8988T (cell line): ENCODE measurements around the gene MVD.
"Not testable (repeated sequence)": the region's sequence is repeated elsewhere in the genome, so short reads cannot be mapped to it uniquely, and the experiment has no call there.

Experiments used
- DNase-seq: peaks from one replicate; pipeline ENCODE4 v3.0.0; 2011

The MVD gene

GRCh38 chr16:88681084-88681680 lies 18.3 kb upstream of the MVD start:
- peak; percentile 91 for DNase-seq

GRCh38 chr16:88680554-88681083 lies 17.7 kb upstream of the MVD start:
- DNase-seq, result no peak

DNA sequence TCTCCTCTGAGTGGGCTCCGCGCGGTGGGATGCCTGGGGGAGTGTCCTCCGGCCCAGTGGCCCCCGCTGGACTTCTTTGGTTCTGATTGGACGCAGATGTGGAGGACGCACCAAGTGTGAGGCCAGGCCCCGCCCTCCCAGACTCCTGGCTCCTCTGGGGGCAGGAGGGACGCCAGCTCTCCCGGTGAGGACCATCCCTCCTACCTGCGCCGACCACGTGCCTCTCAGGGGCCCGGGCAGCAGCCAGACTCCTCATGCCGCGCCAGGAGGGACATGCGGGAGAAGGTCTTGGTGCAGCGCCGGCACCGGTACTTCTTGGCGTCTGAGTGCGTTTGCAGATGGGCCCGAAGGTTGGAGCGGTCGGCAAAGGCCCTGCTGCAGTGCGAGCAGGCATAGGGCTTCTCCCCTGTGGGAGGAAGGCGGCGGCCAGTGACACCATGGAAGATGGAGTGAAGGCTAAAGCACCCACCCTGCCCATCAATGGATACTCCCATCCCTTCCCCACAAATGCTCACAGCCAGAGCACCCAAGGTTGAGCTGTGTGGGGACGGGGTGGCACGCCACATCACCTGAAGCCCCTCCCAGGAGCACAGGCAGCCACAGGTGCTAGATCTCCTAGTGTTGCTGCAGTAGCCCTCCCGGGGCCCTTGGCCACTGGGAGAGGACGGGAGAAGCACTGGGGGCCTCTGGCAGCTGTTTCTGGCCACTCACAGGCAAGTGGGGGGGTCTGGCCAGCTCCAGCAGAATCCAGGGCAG lies 15.5 kb upstream of the MVD start:
- no peak for DNase-seq

DNA sequence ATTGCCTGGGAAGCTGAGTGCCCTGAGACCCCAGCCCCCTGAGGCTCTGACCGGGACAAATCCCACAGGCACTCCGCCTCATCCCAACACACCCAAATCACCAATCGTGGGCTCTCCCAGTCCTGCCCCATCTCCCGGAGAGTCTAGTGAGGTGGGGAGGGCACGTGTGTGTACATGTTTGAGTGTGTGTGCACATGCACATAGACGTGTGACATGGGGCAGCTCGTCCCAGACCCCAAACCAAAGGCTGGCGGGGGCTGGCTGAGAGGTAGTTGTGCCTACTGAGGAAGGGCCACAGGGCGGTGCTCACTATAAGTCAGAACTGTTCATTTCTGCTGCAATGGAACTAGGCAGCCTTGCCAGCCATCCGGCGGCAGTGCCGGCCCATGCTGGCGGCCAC lies 14.8 kb upstream of the MVD start:
- no peak for DNase-seq

DNA sequence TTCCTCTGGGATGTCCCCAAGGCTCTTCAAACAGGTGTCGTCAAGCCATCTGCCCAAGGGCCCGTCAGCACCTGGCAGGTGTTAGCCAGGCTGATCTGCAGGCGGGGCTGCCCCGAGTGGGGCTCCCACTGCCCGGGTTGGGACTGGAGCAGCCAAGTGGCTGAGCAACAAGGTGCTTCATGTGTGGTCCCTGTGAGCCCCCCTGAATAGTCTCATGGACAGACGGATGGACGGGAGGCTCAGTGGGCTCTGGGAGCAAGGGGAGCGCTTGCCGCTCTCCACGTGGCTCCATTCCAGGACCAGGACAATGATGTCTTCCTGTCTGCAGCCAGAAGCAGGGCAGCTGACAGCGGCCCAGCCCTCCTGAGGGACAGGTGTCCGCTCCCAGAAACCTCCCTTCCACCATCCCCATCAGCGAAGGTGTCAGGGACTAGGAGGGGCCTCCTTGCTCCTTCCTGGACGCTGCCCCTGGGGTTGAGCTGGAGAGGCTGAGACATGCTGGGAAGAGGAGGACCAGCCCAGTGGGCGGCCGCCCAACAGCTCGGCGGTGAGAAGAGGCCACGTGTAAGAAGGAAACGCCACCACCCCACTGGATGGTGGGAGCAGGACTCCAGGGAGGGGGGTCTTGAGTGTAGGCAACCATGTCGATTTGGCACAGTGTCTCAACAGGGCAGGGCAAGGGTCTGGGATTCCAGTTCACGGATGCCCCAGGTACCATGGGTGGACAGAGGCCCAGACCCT lies 13.8 kb upstream of the MVD start:
- DNase-seq, result no peak

- DNase-seq, result no peak
Observed at GRCh38 chr16:88673716-88674379, 11.0 kb upstream of the MVD start.

DNA sequence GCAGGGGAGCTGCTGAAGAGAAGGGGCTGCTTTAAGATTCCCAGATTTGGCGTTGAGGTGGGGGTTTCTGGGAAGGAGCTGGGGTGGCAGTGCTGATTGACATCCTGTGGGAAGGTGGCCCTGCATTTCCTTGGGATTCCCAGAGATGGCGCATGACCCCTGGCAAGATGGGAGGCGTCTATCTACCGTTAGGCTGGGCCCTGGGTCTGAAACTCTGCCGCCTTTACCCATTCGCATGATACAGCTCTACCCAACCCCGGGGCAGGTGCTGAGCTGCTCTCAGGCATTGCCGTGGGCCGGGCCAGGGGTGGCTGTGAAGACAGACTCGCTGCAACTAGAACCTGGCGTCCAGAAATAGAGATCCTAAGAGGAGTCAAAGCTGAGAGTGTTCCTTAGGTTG lies 9.9 kb upstream of the MVD start:
- DNase-seq, result no peak

GRCh38 chr16:88671806-88672205 lies 8.9 kb upstream of the MVD start:
- DNase-seq, result no peak

- no peak for DNase-seq
Observed at GRCh38 chr16:88669980-88670379, 7.1 kb upstream of the MVD start.

GRCh38 chr16:88669493-88669892 lies 6.6 kb upstream of the MVD start:
- not testable (repeated sequence) for DNase-seq

DNA sequence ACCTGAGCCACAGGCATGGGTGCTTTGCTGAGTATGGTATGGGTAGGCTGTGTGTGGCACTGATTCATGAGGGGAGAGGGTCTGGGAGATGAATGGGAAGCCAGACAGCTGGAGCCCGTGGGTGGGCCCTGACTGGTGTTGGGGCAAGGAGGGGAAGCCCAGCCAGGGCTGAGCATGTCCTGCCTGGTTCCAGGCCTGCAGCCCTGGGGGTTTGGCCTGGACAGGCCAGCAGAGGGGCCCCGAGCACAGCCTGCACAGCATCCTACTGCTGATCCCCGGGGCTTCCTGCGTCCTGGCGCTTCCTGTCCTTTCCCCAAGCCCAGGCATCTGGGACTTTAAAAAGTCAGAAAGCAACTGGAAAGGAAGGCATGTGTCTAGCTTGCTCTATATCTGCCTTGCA lies 4.6 kb upstream of the MVD start:
- DNase-seq, result no peak

- no peak for DNase-seq
Observed at GRCh38 chr16:88665570-88665969, 2.7 kb upstream of the MVD start.

GRCh38 chr16:88665148-88665547 lies 2.3 kb upstream of the MVD start:
- DNase-seq, result no peak

GRCh38 chr16:88662222-88662842 lies 559 bp downstream of the MVD start:
- no peak for DNase-seq

GRCh38 chr16:88661468-88661867 lies 1.4 kb downstream of the MVD start:
- DNase-seq, result no peak

DNA sequence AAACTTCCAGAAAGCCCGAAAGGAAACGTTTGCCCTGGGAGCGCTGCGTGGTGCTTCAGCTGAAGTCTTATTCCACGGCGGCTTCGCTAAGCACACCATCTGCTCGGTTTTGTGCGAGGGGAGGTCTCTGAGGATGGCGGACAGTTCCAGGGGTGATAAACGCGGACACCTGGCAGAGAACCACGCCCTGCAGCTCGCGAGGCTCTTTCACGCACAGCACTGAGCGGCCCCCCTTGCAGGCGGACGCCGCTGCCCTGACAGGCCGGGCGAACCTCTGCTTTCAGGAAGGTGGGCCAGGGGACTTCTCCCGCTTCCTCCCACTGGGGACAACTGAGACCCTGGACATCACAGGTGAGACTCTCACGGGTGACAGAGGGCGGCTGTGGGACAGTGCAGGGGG lies 3.7 kb downstream of the MVD start:
- DNase-seq, result no peak

- no peak for DNase-seq
Observed at GRCh38 chr16:88658714-88659113, 4.2 kb downstream of the MVD start.

- no peak for DNase-seq
Observed at GRCh38 chr16:88657371-88657770, 5.5 kb downstream of the MVD start.

- no peak for DNase-seq
Observed at GRCh38 chr16:88656291-88656980, 6.5 kb downstream of the MVD start.

- DNase-seq, result no peak
Observed at GRCh38 chr16:88655733-88656281, 7.1 kb downstream of the MVD start.

DNA sequence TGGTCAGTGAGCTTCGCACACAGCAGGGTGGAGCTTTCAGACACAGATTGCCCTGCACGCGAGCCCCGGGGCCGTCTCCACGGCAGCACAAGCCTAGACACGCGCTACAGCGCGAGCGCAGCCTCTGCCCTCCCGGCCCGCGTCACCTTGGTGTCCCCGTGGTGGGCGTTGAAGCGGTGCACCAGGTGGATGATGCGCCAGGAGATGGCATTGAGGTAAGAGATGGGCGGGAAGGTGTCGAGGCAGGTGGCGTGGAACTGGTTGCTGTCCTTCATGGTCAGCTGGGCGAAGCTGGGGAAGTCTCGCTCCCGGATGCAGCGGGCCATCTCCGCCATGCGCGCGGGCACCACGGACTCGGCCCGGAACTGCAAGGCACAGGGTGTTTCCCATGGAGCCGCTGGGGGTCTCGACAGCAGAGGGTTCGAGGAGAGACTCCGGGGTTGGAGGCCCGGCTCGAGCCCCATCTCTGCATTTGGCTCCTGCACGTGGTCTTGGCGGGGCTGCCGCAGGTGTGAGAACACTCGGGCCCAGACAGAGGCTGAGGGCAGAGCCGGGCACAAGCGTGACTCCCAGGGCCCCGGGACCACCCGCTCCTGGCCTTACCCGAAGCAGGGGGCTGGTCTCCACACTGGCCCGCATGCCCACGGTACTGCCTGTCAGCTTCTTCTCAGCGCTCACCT lies 7.7 kb downstream of the MVD start:
- DNase-seq, result no peak
